ENCODE results near the gene ARMC2. TPM values are rescaled to one million over a fixed set of nuclear protein-coding genes. Genes with fewer than 3 reads are reported as not detected.
"Not testable (repeated sequence)": the region's sequence is repeated elsewhere in the genome, so short reads cannot be mapped to it uniquely, and the experiment has no call there.

ARMC2 gene
- total and polyA plus RNA-seq, 5 donors from 2014 or later: 3.5 to 12.5 (median 7.3) TPM

GRCh38 chr6:108862479-108863191 is 14.4 kb downstream of the ARMC2 start:
- Mint-ChIP-seq H3K4me1 (peaks cover 15 to 41% (median 26%) of the 10 kb centered on the region in 4 donors), H3K27ac (peak overlapping the region in 2 of 3 donors; percentile 66 to 84), H3K36me3 (peaks cover 42% of the 10 kb centered on the region), H3K4me3 (peak overlapping the region in 1 of 4 donors; percentile 13), H3K27me3 (no peaks in the 10 kb centered on the region), H3K9me3 (peaks cover 0 to 1% (median 0%) of the 10 kb centered on the region in 7 donors)
- DNase-seq (no peak), ATAC-seq (ENCODE audit: low read depth in 2 of 2) (no peak)
- no peak overlapping the region for H3K27ac ChIP-seq (ENCODE audit: insufficient read depth, low read length, poor library complexity, severe bottlenecking)
- peaks cover 19% of the 10 kb centered on the region for H3K36me3 ChIP-seq (ENCODE audit: control insufficient read depth, insufficient read depth, low read length)
- H3K27me3 ChIP-seq (ENCODE audit: control insufficient read depth, insufficient read depth, low read length): no peaks in the 10 kb centered on the region
- H3K4me1 ChIP-seq (ENCODE audit: control insufficient read depth, insufficient read depth, low read length, poor library complexity, severe bottlenecking): peaks cover 24% of the 10 kb centered on the region
- peaks cover 0 to under 1% of the 10 kb centered on the region in 2 experiments for H3K9me3 ChIP-seq (ENCODE audit: control insufficient read depth in 2 of 2, low read length in 2 of 2)
- no peak overlapping the region for H3K4me3 ChIP-seq (ENCODE audit: low read depth, low read length)

GRCh38 chr6:108865751-108866286 is 17.6 kb downstream of the ARMC2 start:
- H3K9me3 ChIP-seq (ENCODE audit: control insufficient read depth in 2 of 2, low read length in 2 of 2); H3K9me3 Mint-ChIP-seq; H3K36me3 ChIP-seq (ENCODE audit: control insufficient read depth, insufficient read depth, low read length); H3K27me3 Mint-ChIP-seq; H3K27me3 ChIP-seq (ENCODE audit: control insufficient read depth, insufficient read depth, low read length): not testable (repeated sequence)
- H3K27ac ChIP-seq (ENCODE audit: insufficient read depth, low read length, poor library complexity, severe bottlenecking): peak overlapping the region; percentile 43
- H3K4me3 ChIP-seq (ENCODE audit: low read depth, low read length): peak overlapping the region; percentile 56
- DNase-seq: peak in 2 of 3 donors; percentile 48 to 73
- peaks cover 42% of the 10 kb centered on the region for H3K36me3 Mint-ChIP-seq
- peak; percentile 78 to 89 for ATAC-seq (ENCODE audit: low read depth in 2 of 2)
- peak overlapping the region; percentile 36 to 86 (median 50) for H3K4me3 Mint-ChIP-seq
- peaks cover 18 to 51% (median 35%) of the 10 kb centered on the region in 4 donors for H3K4me1 Mint-ChIP-seq
- H3K4me1 ChIP-seq (ENCODE audit: control insufficient read depth, insufficient read depth, low read length, poor library complexity, severe bottlenecking): peaks cover 24% of the 10 kb centered on the region
- H3K27ac Mint-ChIP-seq: peak overlapping the region; percentile 42 to 94 (median 90)

- peaks cover 3% of the 10 kb centered on the region for H3K36me3 ChIP-seq (ENCODE audit: control insufficient read depth, insufficient read depth, low read length)
- H3K27ac ChIP-seq (ENCODE audit: insufficient read depth, low read length, poor library complexity, severe bottlenecking): peak overlapping the region; percentile 43
- H3K4me1 Mint-ChIP-seq: peaks cover 23 to 59% (median 44%) of the 10 kb centered on the region in 4 donors
Observed at GRCh38 chr6:108866798-108867197, 18.6 kb downstream of the ARMC2 start.

GRCh38 chr6:108868647-108869046 is 20.4 kb downstream of the ARMC2 start:
- Histone ChIP-seq H3K36me3 (ENCODE audit: control insufficient read depth, insufficient read depth, low read length) (peaks cover 3% of the 10 kb centered on the region), H3K9me3 (ENCODE audit: control insufficient read depth in 2 of 2, low read length in 2 of 2) (no peaks in the 10 kb centered on the region), H3K27ac (ENCODE audit: insufficient read depth, low read length, poor library complexity, severe bottlenecking) (no peak overlapping the region), H3K4me3 (ENCODE audit: low read depth, low read length) (no peak overlapping the region), H3K4me1 (ENCODE audit: control insufficient read depth, insufficient read depth, low read length, poor library complexity, severe bottlenecking) (peaks cover 47% of the 10 kb centered on the region), H3K27me3 (ENCODE audit: control insufficient read depth, insufficient read depth, low read length) (no peaks in the 10 kb centered on the region)
- Mint-ChIP-seq H3K4me1 (peaks cover 26 to 67% (median 48%) of the 10 kb centered on the region in 4 donors), H3K27me3 (no peaks in the 10 kb centered on the region), H3K36me3 (peaks cover 39% of the 10 kb centered on the region), H3K4me3 (no peak overlapping the region), H3K27ac (no peak overlapping the region), H3K9me3 (peaks cover 0 to 6% (median 2%) of the 10 kb centered on the region in 7 donors)
- no peak for ATAC-seq (ENCODE audit: low read depth in 2 of 2)
- no peak for DNase-seq

More at GRCh38 chr6:108866798-108867197, 18.6 kb downstream of the ARMC2 start:
- ATAC-seq (ENCODE audit: low read depth in 2 of 2) (no peak), DNase-seq (no peak)
- Mint-ChIP-seq H3K4me3 (no peak overlapping the region), H3K36me3 (peaks cover 42% of the 10 kb centered on the region), H3K27me3 (no peaks in the 10 kb centered on the region), H3K9me3 (peaks cover 0 to 5% (median 0%) of the 10 kb centered on the region in 7 donors), H3K27ac (peak overlapping the region in 2 of 3 donors; percentile 25 to 90)
- Histone ChIP-seq H3K27me3 (ENCODE audit: control insufficient read depth, insufficient read depth, low read length) (no peaks in the 10 kb centered on the region), H3K4me1 (ENCODE audit: control insufficient read depth, insufficient read depth, low read length, poor library complexity, severe bottlenecking) (peaks cover 33% of the 10 kb centered on the region), H3K4me3 (ENCODE audit: low read depth, low read length) (peak overlapping the region; percentile 56), H3K9me3 (ENCODE audit: control insufficient read depth in 2 of 2, low read length in 2 of 2) (no peaks in the 10 kb centered on the region)

GRCh38 chr6:108869876-108870275 is 21.7 kb downstream of the ARMC2 start:
- no peak for DNase-seq
- Mint-ChIP-seq H3K4me3 (no peak overlapping the region), H3K27me3 (no peaks in the 10 kb centered on the region), H3K9me3 (peaks cover 0 to 6% (median 3%) of the 10 kb centered on the region in 7 donors), H3K4me1 (peaks cover 36 to 70% (median 53%) of the 10 kb centered on the region in 4 donors), H3K36me3 (peaks cover 34% of the 10 kb centered on the region), H3K27ac (peak overlapping the region; percentile 26 to 88 (median 66))
- no peaks in the 10 kb centered on the region for H3K27me3 ChIP-seq (ENCODE audit: control insufficient read depth, insufficient read depth, low read length)
- H3K9me3 ChIP-seq (ENCODE audit: control insufficient read depth in 2 of 2, low read length in 2 of 2): no peaks in the 10 kb centered on the region
- H3K4me3 ChIP-seq (ENCODE audit: low read depth, low read length): no peak overlapping the region
- peaks cover 3% of the 10 kb centered on the region for H3K36me3 ChIP-seq (ENCODE audit: control insufficient read depth, insufficient read depth, low read length)
- H3K4me1 ChIP-seq (ENCODE audit: control insufficient read depth, insufficient read depth, low read length, poor library complexity, severe bottlenecking): peaks cover 58% of the 10 kb centered on the region
- no peak overlapping the region for H3K27ac ChIP-seq (ENCODE audit: insufficient read depth, low read length, poor library complexity, severe bottlenecking)
- ATAC-seq (ENCODE audit: low read depth in 2 of 2): no peak

- H3K9me3 Mint-ChIP-seq: peaks cover 0 to 6% (median 3%) of the 10 kb centered on the region in 7 donors
- H3K27ac ChIP-seq (ENCODE audit: insufficient read depth, low read length, poor library complexity, severe bottlenecking): no peak overlapping the region
- peaks cover 41 to 74% (median 58%) of the 10 kb centered on the region in 4 donors for H3K4me1 Mint-ChIP-seq
- no peak for DNase-seq
- peak overlapping the region in 1 of 4 donors; percentile 23 for H3K4me3 Mint-ChIP-seq
- H3K36me3 ChIP-seq (ENCODE audit: control insufficient read depth, insufficient read depth, low read length): peaks cover 3% of the 10 kb centered on the region
- H3K27me3 ChIP-seq (ENCODE audit: control insufficient read depth, insufficient read depth, low read length): no peaks in the 10 kb centered on the region
- H3K4me3 ChIP-seq (ENCODE audit: low read depth, low read length): no peak overlapping the region
- peaks cover 60% of the 10 kb centered on the region for H3K4me1 ChIP-seq (ENCODE audit: control insufficient read depth, insufficient read depth, low read length, poor library complexity, severe bottlenecking)
- no peaks in the 10 kb centered on the region for H3K9me3 ChIP-seq (ENCODE audit: control insufficient read depth in 2 of 2, low read length in 2 of 2)
- H3K36me3 Mint-ChIP-seq: peaks cover 34% of the 10 kb centered on the region
- no peak for ATAC-seq (ENCODE audit: low read depth in 2 of 2)
- peak overlapping the region in 2 of 3 donors; percentile 26 to 88 for H3K27ac Mint-ChIP-seq
- H3K27me3 Mint-ChIP-seq: no peaks in the 10 kb centered on the region
Observed at GRCh38 chr6:108870357-108870756, 22.1 kb downstream of the ARMC2 start.

GRCh38 chr6:108872141-108872557 is 23.9 kb downstream of the ARMC2 start:
- ATAC-seq (ENCODE audit: low read depth in 2 of 2): peak; percentile 67 to 75
- Histone ChIP-seq H3K27ac (ENCODE audit: insufficient read depth, low read length, poor library complexity, severe bottlenecking) (peak overlapping the region; percentile 82), H3K4me3 (ENCODE audit: low read depth, low read length) (peak overlapping the region; percentile 16), H3K27me3 (ENCODE audit: control insufficient read depth, insufficient read depth, low read length) (no peaks in the 10 kb centered on the region), H3K36me3 (ENCODE audit: control insufficient read depth, insufficient read depth, low read length) (peaks cover 3% of the 10 kb centered on the region), H3K9me3 (ENCODE audit: control insufficient read depth in 2 of 2, low read length in 2 of 2) (no peaks in the 10 kb centered on the region), H3K4me1 (ENCODE audit: control insufficient read depth, insufficient read depth, low read length, poor library complexity, severe bottlenecking) (peaks cover 51% of the 10 kb centered on the region)
- Mint-ChIP-seq H3K27me3 (no peaks in the 10 kb centered on the region), H3K9me3 (peaks cover 0 to 6% (median 3%) of the 10 kb centered on the region in 7 donors), H3K27ac (peak overlapping the region; percentile 92 to 97 (median 96)), H3K4me3 (peak overlapping the region; percentile 65 to 76 (median 70)), H3K4me1 (peaks cover 39 to 62% (median 53%) of the 10 kb centered on the region in 4 donors), H3K36me3 (peaks cover 37% of the 10 kb centered on the region)
- DNase-seq: peak; percentile 7 to 59 (median 52)
